ENCODE results near the gene HLA-E.
"Not testable (repeated sequence)": the region's sequence is repeated elsewhere in the genome, so short reads cannot be mapped to it uniquely, and the experiment has no call there.

Gene HLA-E

DNA sequence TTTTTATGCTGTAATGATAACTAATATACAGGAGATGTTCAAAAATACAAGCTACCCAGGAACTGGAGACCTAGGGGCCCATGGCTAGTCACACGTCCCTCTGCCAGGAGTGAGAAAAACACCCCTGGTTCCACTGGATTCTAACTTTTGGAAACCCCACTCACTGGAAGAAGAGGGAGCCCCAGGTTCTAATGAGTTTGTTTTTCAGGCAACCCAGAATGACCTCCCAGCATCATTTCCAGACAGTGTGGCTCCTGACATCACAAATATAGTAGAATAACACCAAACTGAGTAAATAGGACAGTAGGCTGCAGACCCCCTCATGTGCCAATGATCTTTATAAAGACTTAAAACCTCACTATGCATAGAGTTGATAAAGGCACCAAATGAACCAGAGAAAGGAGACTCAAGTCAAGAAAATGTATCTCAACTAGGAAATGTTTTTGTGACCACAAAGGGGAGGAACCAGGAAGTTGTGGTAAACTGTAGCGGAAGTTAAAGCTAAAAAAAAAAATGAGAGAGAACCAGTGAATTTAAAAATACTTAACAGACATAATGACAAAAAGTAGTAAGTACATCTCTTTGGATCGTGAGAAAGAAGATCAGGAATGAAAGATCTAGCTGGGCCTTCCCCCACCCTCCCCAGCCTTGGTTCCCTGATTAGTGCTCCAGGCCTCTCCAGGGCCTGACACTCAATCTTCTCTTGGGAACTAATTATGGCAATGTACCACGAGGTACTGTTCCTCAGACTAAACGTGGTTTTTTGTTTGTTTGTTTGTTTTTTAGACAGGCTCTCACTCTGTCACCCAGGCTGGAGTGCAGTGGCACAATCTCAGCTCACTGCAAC is 19.8 kb downstream of the HLA-E start:
- no peak for DNase-seq

DNA sequence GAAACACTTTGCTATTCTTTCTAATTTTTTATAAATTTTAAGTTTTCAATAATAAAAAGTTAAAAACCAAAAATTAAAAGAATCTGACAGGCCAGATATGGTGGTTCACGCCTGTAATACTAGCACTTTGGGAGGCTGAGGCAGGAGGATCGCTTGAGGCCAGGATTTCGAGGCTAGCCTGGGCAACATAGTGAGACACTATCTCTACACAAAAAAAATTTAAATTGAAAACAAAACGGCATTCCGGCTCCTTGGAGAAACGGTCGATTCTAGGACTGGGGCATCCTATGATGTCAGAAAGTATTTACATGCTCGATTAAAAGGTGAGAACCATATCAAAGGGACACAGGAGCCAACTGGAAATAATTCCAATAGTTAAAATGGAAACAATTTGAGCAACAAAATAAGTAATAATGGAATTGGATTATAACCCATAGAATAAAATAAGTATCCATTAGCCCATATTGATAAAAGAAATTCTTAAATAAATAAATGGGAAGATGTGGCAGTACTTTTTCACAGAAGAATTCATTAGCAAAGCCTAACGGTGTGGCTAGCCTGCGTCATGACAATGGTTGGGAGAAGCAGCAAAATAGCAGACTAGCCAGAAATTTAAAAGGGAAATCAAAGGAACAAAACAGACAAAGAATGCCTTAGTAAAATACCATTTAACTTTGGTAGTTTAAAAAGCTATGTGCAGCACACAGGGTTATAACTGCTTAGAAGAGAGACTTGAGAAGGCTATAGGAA is 21.3 kb downstream of the HLA-E start:
- DNase-seq = no peak

DNA sequence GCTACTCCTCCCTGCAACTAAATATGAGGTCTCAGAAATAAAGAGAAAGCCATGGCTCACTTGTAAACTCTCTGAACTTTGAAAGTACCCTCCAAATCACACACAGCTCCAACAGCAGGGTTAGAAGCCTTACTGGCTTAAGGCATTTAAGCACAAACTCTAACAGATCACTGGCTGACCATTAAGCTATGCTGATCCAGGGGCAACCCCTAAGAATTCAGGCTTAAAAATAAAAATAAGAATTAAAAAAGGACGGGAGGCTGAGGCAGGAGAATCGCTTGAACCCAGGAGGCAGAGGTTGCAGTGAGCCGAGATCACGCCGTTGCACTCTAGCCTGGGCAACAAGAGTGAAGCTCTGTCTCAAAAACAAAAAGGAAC is 21.8 kb downstream of the HLA-E start:
- no peak for DNase-seq

DNA sequence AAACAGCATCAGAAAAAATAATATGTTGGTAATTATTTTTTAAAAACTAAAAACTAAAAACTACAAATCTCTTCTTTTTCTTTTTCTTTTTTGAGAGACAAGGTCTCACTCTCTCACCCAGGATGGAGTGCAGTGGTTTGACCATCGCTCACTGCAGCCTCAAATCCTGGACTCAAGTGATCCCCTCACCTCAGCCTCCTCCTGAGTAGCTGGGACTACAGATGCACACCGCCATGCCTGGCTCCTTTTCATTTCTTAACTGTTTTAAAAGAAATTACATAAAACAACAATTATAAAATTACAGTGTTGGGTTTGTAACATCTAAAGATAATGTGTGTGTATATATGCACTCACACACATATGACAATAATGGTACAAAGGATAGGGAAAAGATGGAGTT is 24.1 kb downstream of the HLA-E start:
- DNase-seq = no peak

DNA sequence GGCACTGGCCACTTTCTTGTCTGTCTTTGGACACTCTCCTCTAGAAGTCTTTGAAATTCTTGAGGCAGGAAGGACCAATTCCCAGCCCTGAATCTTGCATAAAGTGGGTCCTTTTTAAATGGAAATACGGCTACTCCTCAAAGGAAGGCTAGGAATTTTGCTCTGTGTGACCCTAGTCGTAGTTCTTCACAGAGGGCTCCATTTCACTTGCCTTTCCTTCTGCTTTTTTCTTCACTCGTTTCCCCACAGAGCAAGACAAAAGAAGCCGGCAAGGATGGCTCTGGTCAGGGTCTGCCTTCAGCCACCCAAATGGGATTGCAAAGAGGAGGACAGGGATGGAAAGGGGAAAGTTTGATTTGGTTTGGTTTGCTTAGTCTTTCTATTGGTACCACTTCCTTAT is 25.8 kb downstream of the HLA-E start:
- no peak for DNase-seq

DNA sequence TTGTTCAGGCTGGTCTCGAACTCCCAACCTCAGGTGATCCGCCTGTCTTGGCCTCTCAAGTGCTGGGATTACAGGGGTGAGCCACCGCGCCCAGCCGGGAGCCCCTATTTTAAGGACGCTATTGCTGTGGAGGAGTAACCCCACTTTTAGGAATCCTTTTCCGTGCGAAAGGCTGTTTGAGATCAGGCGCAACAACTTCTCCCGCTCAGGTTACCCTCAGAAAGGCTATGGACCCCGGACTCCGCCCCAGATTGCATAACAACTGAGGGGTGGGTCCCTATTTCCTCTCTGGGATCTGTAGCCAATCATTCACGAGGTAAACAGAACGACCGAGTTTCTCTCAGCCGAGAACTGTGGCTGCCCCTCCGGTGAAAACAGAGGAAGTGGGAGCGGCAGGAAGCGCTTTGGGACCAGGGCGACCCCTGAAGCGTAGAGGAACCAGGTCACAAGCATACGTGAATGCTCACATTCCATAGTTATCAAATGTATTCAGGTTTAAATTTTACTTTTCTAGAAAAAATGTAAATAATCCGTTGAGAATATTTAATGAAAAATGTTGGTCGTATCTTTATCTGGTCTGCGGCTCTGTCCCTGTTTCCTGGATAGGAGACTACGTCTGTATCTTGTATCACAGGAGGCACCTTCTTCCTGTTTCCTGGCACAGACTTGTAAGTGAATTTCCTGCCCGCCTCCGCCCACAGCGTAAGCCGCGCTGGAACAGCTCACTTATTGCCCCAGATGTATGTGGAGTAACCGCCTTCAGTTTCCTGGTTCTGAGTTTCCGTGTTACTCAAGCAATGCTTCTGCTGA is 26.8 kb downstream of the HLA-E start:
- peak; percentile 22 for DNase-seq

DNA sequence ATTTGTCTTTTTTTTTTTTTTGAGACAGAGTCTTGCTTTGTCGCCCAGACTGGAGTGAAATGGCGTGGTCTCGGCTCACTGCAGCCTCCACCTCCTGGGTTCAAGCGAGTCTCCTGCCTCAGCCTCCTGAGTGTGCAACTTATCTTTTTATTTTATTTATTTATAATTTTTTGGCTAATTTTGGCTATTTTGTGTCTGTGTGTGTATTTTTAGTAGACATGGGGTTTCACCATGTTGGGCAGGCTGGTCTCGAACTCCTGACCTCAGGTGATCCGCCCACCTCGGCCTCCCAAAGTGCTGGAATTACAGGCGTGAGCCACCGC is 27.4 kb downstream of the HLA-E start:
- DNase-seq = not testable (repeated sequence)

DNA sequence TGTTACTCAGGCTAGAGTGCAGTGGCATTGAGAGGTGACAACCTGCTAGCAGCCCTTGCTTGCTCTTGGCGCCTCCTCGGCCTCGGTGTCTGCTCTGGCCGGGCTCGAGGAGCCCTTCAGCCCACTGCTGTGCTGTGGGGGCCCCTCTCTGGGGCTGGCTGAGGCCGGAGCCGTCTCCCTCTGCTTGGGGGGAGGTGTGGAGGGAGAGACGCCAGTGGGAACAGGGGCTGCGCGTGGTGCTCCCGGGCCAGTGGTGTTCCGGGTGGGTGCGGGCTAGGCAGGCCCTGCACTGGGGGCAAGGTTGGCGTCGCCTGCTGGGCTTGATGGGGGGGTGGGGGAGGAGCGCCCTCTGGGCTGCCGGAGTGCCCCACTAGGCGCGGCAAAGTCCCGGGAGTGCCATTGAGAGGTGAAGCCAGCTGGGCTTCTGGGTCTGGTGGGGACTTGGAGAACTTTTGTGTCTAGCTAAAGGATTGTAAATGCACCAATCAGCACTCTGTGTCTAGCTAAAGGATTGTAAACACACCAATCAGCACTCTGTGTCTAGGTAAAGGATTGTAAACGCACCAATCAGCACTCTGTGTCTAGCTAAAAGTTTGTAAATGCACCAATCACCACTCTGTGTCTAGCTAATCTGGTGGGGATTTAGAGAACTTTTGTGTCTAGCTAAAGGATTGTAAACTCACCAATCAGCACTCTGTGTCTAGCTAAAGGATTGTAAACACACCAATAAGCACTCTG is 28.6 kb downstream of the HLA-E start:
- not testable (repeated sequence) for DNase-seq

DNA sequence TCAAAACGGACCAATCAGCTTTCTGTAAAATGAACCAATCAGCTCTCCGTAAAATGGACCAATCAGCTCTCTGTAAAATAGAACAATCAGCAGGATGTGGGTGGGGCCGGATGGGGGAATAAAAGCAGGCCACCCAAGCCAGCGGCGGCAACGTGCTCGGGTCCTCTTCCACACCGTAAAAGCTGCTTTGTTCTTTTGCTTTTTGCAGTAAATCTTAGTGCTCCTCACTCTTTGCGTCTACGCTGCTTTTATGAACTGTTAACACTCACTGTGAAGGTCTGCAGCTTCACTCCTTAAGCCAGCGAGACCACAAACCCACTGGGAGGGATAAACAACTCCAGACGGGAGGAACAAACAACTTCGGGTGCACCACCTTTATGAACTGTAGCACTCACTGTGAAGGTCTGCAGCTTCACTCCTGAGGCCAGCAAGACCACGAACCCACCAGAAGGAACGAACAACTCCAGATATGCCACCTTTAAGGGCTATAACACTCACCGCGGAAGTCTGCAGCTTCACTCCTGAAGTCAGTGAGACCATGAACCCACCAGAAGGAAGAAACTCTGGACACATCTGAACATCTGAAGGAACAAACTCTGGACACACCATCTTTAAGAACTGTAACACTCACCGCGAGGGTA is 29.3 kb downstream of the HLA-E start:
- DNase-seq = not testable (repeated sequence)

DNA sequence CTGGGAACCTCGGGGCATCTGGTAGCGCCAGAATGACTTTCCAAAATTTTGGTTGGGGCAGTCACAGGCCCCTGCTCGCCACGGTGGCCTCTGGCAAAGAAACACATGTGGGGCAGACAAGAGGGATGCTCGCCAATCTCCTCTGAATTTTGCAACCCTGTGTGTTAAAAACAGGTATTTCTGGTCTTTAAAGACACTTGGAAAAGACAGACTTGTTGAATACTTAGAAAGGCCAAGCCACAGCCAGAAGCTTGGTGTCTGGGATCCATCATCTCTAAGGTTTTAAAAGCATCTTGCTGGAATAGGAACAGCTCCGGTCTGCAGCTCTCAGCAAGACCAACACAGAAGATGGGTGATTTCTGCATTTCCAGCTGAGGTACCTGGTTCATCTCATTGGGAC is 31.2 kb downstream of the HLA-E start:
- no peak for DNase-seq

DNA sequence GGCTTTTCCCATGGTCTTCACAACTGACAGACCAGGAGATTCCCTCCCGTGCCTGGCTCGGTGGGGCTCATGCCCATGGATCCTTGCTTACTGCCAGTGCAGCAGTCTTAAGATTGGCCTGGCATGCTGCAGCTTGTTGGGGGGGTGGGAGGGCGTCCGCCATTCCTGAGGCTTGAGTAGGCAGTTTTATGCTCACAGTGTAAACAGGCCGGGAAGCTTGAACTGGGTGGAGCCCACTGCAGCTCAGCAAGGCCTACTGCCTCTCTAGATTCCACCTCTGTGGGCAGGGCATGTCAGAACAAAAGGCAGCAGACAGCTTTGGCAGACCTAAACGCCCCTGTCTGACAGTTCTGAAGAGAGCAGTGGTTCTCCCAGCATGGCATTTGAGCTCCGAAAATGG is 31.8 kb downstream of the HLA-E start:
- DNase-seq = not testable (repeated sequence)

DNA sequence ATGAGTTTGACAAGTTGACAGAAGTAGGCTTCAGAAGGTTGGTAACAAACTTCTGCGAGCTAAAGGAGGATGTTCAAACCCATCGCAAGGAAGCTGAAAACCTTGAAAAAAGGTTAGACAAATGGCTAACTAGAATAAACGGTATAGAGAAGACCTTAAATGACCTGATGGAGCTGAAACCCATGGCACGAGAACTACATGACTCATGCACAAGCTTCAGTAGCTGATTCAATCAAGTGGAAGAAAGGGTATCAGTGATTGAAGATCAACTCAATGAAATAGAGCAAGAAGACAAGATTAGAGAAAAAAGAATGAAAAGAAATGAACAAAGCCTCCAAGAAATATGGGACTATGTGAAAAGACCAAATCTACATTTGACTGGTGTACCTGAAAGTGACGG is 32.6 kb downstream of the HLA-E start:
- DNase-seq = not testable (repeated sequence)

DNA sequence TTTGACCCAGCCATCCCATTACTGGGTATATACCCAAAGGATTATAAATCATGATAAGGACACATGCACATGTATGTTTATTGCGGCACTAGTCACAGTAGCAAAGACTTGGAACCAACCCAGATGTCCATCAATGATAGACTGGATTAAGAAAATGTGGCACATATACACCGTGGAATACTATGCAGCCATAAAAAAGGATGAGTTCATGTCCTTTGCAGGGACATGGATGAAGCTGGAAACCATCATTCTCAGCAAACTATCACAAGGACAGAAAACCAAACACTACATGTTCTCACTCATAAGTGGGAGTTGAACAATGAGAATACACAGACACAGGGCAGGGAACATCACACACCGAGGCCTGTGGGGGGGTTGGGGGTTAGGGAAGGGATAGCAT is 37.1 kb downstream of the HLA-E start:
- DNase-seq = not testable (repeated sequence)

DNA sequence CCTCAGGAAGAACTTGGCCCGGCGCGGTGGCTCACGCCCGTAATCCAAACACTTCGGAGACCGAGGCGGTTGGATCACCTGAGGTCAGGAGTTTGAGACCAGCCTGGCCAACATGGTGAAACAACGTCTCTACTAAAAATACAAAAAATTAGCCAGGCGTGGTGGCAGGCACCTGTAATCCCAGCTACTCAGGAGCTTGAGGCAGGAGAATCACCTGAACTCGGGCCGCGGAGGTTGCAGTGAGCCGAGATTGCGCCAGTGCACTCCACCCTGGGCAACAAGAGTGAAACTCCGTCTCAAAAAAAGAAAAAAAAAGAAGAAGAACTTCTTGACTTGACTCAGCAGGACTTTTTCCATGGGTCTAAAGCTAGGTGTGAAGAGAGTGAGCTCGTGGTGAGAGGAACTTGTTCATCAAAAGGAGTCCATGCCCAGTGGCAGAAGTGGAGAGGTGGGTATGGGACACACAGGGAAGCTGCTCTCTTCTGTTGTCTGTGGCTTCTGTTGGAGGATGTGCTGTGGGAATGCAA is 40.1 kb downstream of the HLA-E start:
- not testable (repeated sequence) for DNase-seq

DNA sequence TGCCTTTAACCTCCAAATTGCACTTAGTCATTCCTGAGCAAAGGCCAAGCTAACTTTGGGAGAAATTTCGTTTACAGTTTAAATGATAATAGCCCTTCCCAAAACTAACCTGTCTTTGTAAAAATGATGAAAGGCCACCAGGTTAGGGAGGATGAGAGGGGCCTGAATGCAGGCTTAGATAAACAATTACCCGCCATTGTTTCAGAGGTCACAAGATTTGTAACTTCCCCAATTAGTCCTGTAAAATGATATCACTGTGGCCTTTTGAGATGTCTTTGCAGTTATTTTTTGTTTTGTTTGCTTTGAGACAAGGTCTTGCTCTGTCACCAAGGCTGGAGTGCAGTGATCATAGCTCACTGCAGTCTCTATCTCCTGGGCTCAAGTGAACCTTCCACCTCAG is 40.7 kb downstream of the HLA-E start:
- no peak for DNase-seq

DNA sequence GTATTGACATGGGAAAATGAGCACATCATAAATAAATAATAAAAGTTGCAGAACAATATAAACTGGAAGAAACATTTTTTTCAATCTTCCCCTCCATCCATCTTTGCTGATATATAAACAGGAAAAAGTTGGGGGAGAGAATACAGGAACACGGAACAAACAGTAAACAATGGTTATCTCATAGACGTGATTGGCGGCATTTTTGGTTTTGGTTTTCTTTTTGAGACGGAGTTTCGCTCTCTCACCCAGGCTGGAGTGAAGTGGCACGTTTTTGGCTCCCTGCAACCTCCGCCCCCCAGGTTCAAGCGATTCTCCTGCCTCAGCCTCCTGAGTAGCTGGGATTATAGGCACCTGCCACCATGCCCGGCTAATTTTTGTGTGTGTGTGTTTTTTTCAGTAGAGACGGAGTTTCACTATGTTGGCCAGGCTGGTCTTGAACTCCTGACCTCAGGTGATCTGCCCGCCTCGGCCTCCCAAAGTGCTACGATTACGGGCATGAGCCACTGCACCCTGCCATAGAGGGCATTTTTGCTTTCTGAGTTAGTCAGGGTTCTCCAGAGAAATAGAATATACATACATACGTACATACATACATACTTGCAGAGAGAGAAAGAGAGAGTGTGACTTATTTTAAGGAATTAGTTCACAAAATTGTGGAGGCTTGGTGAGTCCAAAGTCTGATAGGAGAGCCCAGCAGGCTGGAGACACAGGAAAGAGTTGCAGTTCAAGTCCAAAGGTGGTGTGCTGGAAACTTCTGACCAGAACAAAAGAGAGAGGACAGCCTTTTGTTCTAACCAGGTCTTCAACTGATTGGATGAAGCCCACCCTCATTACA is 44.4 kb downstream of the HLA-E start:
- no peak for DNase-seq

DNA sequence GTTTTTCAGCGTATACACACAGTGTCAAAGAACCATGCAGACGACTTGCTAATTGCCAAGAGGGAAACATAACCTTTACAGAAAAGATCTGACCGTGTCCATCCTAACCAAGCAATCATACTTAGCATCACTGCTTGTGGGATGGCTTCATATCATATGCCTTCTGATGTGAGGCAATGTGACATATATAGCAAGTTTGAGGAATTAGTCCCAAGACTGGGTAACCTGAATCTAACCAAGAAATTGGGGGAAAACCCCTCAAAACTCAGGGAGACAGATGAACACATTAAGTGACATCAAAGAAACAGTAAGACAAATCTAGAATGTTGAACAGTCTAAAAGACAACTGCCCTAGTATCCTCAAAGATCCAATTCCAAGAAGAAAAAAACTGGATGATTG is 48.6 kb downstream of the HLA-E start:
- no peak for DNase-seq

DNA sequence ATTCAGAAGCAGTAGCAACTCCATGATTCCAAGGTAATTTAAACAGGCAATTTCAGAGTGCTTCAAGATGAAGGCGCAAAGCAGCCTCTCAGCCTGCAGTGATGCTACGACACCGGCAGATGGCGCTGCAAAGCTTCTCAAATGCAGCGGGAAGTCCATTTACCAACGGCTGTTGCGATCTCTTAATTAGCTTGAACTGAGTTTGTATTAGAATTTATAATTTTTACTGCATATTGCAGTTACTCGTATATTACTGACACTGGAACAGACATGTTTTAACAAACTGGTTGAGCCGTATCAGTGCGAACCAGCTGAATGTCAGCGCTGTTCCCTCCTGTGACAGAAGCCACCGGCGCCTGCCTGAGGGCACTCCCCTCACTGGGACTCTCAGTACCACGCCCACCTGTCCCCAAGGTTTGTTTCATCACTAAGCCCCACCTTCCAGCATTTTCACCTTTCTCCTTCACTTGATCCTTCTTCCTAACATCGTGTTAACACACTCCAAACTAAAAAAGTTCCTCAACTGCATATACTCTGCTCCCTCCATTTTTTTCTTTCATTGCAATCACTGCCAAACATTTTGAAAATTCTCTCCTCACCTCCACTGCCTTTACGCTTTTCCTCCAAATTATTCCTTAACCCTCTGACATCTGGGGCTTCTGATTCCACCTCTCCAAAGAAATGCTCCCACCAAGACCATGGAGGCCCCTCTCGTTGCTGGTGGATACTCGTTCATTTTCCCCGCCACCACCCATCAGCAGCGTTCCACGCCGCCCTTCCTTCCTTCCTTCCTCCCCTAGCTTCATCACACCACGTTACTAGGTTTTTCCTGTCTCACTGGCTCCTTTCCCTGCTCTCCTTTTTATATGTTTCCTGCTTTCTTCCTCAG is 52.5 kb downstream of the HLA-E start:
- DNase-seq = peak; percentile 56

DNA sequence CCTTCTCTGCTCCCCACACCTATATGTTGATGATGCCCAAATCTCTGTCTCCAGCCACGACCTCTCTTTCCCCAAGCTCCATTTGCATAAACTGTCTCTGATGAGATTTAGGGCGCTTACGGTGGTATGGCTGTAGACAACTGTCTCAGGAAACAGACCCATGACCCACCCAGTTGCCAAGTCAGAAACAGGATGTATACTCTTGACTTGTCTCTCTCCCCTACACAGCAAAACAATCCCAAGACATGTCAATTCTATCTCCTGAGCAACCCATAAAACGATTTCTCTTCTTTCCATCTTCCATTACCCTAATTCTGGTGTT is 53.1 kb downstream of the HLA-E start:
- no peak for DNase-seq

DNA sequence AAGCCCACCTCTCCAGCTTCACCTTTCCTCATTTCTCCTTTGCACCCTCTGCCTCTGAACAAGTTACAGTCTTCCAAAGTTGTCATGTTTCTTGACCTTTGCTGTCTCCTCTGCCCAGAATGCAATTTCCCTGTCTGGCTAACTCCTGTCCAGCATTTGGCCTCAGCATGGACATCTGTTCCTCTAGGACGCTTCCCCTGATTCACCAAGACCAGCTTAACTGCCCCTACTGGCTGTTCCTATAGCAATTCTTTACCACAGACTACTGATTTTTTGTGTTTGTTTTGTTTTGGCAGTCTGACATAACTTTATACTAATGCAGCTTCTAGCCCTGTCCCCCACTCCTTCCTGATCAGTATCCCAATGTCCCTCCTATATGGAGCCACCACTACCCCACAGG is 53.6 kb downstream of the HLA-E start:
- no peak for DNase-seq
